ENCODE data around the gene LRRTM1.

DNA sequence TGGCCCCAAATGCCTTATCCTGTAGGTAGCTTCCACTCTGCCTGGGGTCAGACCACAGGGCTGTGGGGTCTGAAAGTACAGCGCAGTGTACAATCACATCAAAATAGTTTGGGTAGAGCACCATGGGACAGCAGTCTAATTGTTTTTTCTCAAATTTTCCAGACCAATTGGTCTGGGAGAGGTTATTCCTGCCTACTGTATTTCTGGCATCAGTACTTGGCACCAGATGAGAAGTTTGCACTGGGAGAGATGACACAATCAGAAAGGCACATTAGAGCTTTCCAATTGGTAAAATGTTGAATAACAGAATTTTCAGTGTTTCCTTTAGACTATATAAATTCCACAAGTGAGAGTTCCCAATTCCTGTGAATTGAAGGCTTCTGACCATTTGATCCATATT, 30.9 kb upstream of the LRRTM1 start:
- TF ChIP-seq CTCF (conservative IDR thresholded peaks at IDR 0.05; ENCODE audit: low read depth, low read length) (no peak), POLR2A (IDR thresholded peaks at IDR 0.05; ENCODE audit: low read depth, low read length) (no peak), BHLHE40 (IDR thresholded peaks at IDR 0.05; ENCODE audit: low read depth, low read length) (no peak), SMC3 (IDR thresholded peaks at IDR 0.05; ENCODE audit: low read depth, low read length) (no peak), RFX5 (IDR thresholded peaks at IDR 0.05; ENCODE audit: low read depth, low read length) (no peak), RCOR1 (IDR thresholded peaks at IDR 0.05; ENCODE audit: insufficient replicate concordance, low read length) (no peak)

Measured in IMR-90 (cell line).